ENCODE measurements around the gene NEUROD2.

- TF ChIP-seq CTCF (IDR thresholded peaks at IDR 0.05) (no peak), POLR2AphosphoS5 (IDR thresholded peaks at IDR 0.05) (no peak), POLR2A (IDR thresholded peaks at IDR 0.05) (no peak), EP300 (IDR thresholded peaks at IDR 0.05) (no peak)
These were observed 44.2 kb downstream of the NEUROD2 start for GRCh38 chr17:39563476-39563875.
